DOHH2 (cell line): ENCODE results near the gene RAVER1.

ENCODE experiments used
- CTCF ChIP-seq: fragments of 200-600 bp; sonication (generic); IDR thresholded peaks from one replicate; pipeline ENCODE4 v1.5.1; 2014; ENCODE audit warnings: antibody characterized with exemption, mild to moderate bottlenecking, low read depth, low read length; ENCODE audit not compliant: poor library complexity, severe bottlenecking
- EZH2phosphoT487 ChIP-seq: fragments of 200-600 bp; sonication (generic); IDR thresholded peaks from 2 replicates; pipeline ENCODE4 v1.6.1; 2017; ENCODE audit warnings: borderline replicate concordance, mild to moderate bottlenecking, antibody characterized with exemption, low read length, moderate library complexity, mixed read lengths

GRCh38 chr19:10315335-10316214 is 17.8 kb downstream of the RAVER1 start, which contains the start of gene FDX2:
- TF ChIP-seq EZH2phosphoT487 (no peak), CTCF (no peak)
